GF-D8 (cell line): ENCODE measurements around the gene PHEX.
"Not testable (repeated sequence)": the region's sequence is repeated elsewhere in the genome, so short reads cannot be mapped to it uniquely, and the experiment has no call there.

Experiments used
- DNase-seq: peaks from one replicate; lab custom pipeline; 2025; lab: John Stamatoyannopoulos, UW

The PHEX gene

GRCh38 chrX:22247169-22247568, 215.0 kb downstream of the PHEX start:
- no peak for DNase-seq

- no peak for DNase-seq
These were observed 216.3 kb downstream of the PHEX start for GRCh38 chrX:22248401-22248800.

GRCh38 chrX:22249371-22249770, 217.2 kb downstream of the PHEX start:
- DNase-seq: no peak

GRCh38 chrX:22268706-22269105, 236.6 kb downstream of the PHEX start:
- no peak for DNase-seq

GRCh38 chrX:22272613-22273012, 240.5 kb downstream of the PHEX start, which contains the start of gene CBLL2:
Gene CBLL2 (plus strand): TSS chrX:22272913. CDS start chrX:22272992, 79 bp downstream.
- DNase-seq: no peak

GRCh38 chrX:22273714-22274317, 241.7 kb downstream of the PHEX start:
- no peak for DNase-seq

- no peak for DNase-seq
These were observed 244.7 kb downstream of the PHEX start for GRCh38 chrX:22276781-22277180.

- DNase-seq: no peak
These were observed 246.2 kb downstream of the PHEX start for GRCh38 chrX:22278375-22278774.

GRCh38 chrX:22289209-22289608, 257.1 kb downstream of the PHEX start:
- DNase-seq: not testable (repeated sequence)

- DNase-seq: no peak
These were observed 264.7 kb downstream of the PHEX start for GRCh38 chrX:22296871-22297270.

GRCh38 chrX:22300130-22300529, 268.0 kb downstream of the PHEX start:
- no peak for DNase-seq
